NK-92 (cell line): ENCODE results near the gene GDF15.
"Not testable (repeated sequence)": the region's sequence is repeated elsewhere in the genome, so short reads cannot be mapped to it uniquely, and the experiment has no call there.

Experiments used
- DNase-seq: peaks from one replicate; lab custom pipeline; 2025; ENCODE audit not compliant: unreplicated experiment; lab: John Stamatoyannopoulos, UW

Gene GDF15

GRCh38 chr19:18385675-18386542, at the start of gene GDF15:
GDF15 (plus strand) TSS chr19:18386158; CDS start chr19:18386190, 32 bp downstream.
- DNase-seq: no peak

GRCh38 chr19:18338541-18338940, 47.4 kb upstream of the GDF15 start:
- DNase-seq: no peak

- no peak for DNase-seq
These were observed 46.2 kb upstream of the GDF15 start for GRCh38 chr19:18339723-18340122.

- DNase-seq: no peak
These were observed 45.6 kb upstream of the GDF15 start, which contains the start of gene PGPEP1 for GRCh38 chr19:18340190-18340989. PGPEP1 (plus strand) TSS chr19:18340598; CDS start chr19:18340682, 84 bp downstream.

- no peak for DNase-seq
These were observed 44.7 kb upstream of the GDF15 start for GRCh38 chr19:18340990-18341868.

- DNase-seq: no peak
These were observed 43.8 kb upstream of the GDF15 start for GRCh38 chr19:18342090-18342632.

GRCh38 chr19:18344582-18344950, 41.4 kb upstream of the GDF15 start:
- DNase-seq: no peak

- no peak for DNase-seq
These were observed 40.7 kb upstream of the GDF15 start for GRCh38 chr19:18345296-18345695.

- no peak for DNase-seq
These were observed 39.9 kb upstream of the GDF15 start for GRCh38 chr19:18346091-18346490.

GRCh38 chr19:18348171-18348570, 37.8 kb upstream of the GDF15 start:
- no peak for DNase-seq

GRCh38 chr19:18348818-18349339, 37.1 kb upstream of the GDF15 start:
- DNase-seq: not testable (repeated sequence)

- DNase-seq: no peak
These were observed 36.3 kb upstream of the GDF15 start for GRCh38 chr19:18349524-18350128.

- no peak for DNase-seq
These were observed 35.5 kb upstream of the GDF15 start for GRCh38 chr19:18350490-18350889.

GRCh38 chr19:18351544-18351943, 34.4 kb upstream of the GDF15 start:
- no peak for DNase-seq

- DNase-seq: no peak
These were observed 32.5 kb upstream of the GDF15 start for GRCh38 chr19:18353378-18354005.

GRCh38 chr19:18354743-18355142, 31.2 kb upstream of the GDF15 start:
- DNase-seq: not testable (repeated sequence)

- DNase-seq: no peak
These were observed 28.9 kb upstream of the GDF15 start for GRCh38 chr19:18357041-18357440.

GRCh38 chr19:18361646-18362045, 24.3 kb upstream of the GDF15 start:
- no peak for DNase-seq

GRCh38 chr19:18362934-18363542, 22.9 kb upstream of the GDF15 start:
- DNase-seq: no peak
